Stimulated activated CD8-positive, alpha-beta memory T cell treated with anti-CD3 and anti-CD28 coated beads, Interleukin-15, amount 100 ng/mL, for 4 hours (primary cell): ENCODE measurements around the gene VAV2.

Experiments used
- DNase-seq, 2 donors: peaks; one replicate each; pipeline ENCODE4 v3.0.0-alpha.2; 2020; ENCODE audit warnings: low read depth in 2 of 2

VAV2 gene

GRCh38 chr9:133875131-133875530 lies 117.0 kb downstream of the VAV2 start:
- DNase-seq = no peak

DNA sequence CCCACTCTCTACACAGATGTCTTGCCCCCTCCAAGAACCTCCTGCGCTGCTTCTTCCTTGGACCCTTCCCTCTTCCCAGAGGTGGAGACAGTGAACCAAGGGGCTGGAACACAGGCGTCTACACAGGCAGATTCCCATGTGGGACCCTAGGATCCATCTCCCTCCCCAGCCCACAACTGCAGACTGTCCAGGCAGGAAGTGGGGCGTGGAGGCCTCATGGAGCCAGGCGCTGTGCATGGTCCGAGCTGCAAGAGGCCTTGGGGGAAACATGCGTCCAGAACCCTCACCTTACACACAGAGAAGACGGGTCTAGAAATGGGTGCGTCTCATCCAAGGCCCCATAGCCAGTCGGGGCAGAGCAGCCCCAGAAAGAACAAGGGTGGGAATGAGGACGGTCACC lies 117.5 kb downstream of the VAV2 start:
- no peak for DNase-seq

DNA sequence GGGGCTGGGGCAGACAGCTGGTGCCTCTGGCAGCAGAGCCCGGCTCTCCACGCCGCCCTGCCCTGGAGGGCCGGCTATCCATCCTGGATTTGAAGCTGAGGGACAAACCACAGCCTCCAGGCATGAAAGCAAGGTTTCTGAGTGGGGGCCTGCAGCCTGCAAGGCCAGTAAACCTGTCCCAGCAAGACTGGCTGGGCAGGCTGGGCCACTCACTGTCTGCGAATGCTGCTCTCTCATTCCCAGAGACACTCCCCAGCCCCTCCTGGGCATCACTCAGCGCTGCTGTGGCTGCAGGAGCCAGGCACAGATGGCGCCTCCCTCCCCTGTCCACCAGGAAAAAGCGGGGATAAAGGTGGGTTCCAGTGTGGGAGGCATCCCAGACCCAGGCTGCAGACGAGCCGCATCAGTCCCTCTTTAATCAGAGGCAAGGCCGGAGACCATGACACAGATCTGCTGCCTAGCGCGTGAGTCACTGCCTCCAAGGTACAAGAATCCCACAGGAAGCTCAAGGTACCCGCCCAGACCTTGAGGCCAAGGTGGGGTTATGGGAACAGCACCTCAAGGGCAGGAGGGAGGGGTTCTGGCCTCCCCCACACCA lies 118.0 kb downstream of the VAV2 start:
- DNase-seq = no peak

DNA sequence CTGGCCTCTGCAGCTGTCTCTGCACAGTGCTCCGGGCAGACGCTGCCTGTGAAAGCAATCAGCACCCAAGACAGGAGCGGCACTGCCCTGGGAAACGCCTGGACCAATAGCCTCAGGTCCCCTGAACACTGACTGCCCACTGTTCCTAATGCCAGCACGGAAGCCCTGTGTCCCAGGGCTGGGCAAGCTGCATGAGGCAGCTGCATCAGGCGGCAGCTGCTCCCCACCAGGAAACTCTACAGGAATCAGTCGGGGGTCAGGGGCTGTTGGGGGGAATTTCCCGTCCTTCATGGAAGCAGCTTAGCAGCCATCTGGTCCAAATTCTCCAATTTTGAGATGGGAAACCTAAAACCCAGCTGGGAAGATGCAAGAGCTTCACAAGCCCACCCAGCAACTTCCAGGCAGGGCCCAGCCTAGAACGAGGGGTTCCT lies 118.6 kb downstream of the VAV2 start:
- DNase-seq = no peak

GRCh38 chr9:133873009-133873408 lies 119.1 kb downstream of the VAV2 start:
- no peak for DNase-seq

DNA sequence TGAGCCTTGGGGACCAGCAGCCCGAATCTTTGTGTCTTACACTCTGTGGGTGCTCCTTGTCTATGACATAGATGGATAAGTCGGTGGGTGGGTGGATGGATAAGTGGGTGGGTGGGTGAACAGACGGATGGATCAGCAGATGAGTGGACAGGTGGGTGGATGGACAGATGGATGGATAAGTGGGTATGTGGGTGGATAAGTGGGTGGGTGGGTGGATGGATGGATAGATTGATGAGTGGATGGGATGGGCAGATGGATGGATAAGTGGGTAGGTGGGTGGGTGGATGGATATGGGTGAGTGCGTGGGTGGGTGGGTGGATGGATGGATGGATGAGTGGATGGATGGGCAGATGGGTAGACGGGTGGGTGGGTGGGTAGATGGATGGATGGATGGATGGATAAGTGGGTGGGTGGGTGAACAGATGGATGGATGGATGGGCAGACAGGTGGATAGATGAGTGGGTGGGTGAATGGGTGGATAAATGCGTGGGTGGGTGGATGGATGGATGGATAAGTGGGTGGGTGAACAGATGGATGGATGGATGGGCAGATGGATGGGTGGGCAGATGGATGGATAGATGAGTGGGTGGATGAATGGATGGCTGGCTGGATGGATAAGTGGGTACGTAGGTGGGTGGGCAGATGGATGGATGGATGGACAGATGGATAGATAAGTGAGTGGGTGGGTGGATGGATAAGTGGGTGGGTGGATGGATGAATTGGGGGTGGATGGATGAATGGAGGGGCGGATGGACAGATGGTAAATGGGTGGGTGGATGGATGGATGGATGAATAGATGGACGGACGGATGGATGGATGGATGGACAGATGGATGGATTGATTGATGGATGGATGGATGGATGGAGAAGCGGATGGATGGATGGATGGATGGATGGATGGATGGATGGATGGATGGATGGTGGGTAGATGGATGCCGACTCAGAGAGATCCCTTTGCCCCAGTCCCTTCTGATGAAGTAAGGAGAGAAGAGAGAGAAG lies 121.2 kb downstream of the VAV2 start:
- no peak for DNase-seq

DNA sequence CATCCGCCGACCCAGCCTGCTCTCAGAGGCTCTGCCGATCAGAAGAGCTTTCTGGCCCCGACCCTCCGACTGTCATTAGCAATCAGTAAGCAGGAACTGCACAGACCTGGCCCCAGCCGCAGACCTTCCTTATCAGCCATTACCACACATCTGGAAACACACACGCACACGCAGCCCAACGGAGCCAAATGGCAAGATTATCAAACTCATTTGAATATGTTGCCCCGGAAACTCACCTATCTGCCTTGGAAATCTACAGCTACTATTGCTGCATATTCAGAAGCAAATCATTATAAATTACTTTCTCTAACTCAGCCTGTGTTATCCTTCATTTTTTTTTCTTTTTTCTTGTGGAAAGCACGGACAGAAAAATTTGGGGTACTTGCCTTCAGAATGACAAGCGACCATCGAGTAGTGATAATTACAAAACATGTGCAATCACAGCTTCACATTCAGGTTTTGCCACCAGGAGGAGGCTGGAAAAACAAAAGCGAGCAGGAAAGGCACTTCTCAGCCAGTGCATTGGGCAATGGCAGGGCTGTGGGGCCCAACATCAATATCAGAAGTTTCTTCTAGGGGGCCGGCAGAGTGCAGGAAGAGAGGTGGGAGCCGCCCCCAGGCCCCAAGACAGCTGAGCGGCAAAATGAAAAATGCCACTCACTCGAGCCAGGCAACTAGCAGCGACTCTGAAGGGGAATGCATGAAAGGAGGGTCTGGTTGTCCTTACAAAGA lies 122.3 kb downstream of the VAV2 start:
- no peak for DNase-seq

DNA sequence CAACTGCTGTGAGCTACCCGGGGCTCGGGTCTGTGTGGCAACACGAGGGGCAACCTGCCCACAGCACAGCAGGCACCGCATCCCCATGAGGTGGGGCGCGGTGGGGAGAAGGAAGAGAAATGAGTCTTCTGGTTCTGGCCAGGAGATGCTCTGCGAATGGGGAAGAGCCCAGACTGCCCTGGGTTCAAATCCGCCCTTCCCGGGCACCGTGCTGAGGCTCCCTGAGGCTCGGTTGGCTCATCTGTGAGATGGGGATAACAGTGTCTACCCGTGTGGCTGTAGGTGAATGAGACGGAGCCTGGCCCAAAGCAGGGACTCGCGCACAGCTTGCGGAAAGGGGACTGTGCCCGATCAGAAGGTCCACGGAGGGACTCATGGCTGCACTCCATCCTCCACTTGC lies 123.9 kb downstream of the VAV2 start:
- no peak for DNase-seq

DNA sequence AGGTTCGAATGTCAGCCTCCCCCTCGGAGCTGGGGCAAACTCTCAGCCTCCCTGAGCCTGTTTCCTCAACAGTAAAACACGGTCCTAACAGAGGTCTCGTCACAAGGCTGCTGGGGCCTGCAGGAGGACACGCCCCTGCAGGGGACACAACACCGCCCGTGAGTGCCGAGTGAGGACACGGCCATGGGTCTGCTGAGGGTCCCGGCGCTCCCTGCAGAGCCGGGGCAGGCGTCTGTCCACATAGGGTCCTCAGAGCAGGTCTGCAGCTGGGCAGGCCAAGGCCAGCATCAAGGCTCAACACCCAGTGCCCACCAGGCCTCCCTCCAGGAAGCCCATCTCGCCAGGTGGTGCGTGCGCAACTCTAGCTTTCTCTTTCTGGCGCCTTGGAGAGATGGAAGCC lies 125.2 kb downstream of the VAV2 start:
- DNase-seq = no peak

- no peak for DNase-seq
These were observed 128.1 kb downstream of the VAV2 start for GRCh38 chr9:133864011-133864410.

GRCh38 chr9:133863257-133863592 lies 128.9 kb downstream of the VAV2 start:
- DNase-seq = no peak

GRCh38 chr9:133862585-133863256 lies 129.4 kb downstream of the VAV2 start:
- DNase-seq = no peak

- no peak for DNase-seq
These were observed 130.4 kb downstream of the VAV2 start for GRCh38 chr9:133861692-133862091.

GRCh38 chr9:133861086-133861485 lies 131.0 kb downstream of the VAV2 start:
- no peak for DNase-seq

DNA sequence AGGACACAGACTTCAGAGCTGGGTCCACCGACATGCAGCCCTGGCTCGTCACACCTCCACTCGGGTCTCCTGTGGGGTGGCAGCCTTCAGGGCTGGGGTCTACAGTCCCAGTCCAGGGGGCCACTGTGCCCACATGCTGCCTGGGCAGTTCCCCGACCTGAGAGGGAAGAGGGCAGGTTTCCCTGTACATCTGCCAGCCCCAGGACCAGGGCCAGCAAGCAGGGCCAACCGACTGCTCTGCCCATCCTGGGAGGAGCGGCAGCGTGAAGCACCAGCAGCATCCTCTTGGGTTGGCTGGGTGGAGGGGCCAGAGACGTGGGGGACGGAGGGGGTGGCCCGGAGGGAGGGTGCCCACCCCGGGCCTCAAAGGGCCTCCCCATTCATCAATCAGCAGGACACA lies 133.4 kb downstream of the VAV2 start:
- DNase-seq = no peak

DNA sequence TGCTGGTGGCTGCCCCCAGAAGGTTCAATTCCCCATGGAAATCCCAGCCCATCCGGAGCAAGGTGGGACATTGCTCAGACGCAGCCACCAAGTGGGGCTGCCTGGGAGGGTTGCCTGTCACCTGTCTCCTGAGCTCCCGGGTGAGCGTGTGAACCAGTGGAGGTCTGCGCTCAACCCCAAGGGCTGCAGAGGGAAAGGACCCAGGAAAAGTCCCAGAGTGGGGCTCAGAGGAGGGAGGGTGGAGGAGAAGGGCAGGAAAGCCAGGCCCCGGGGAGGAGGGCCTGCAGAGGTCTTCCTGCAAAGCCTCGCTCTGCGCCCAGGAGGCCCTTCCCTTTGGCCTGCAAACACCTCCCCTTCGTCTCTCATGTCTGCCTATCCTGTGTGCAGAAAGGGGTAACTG lies 134.5 kb downstream of the VAV2 start:
- no peak for DNase-seq

DNA sequence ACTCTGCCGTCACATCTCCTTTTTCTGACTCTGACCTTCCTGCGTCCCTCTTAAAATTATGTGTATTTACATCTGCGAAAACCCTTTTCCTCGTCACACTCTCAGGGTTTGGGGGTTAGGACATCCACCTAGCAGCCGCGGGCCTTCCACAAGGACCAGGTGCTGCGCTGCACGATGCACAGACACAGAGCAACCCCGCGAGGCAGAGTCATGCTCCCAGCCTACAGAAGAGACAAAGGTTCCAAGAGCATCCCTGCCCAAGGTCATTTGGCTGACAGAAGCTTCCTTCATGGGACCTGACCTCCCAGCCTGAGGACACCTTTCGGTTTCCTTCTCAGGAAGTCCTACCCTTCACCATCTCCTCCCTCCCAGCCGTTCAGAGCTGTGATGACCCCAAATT lies 135.3 kb downstream of the VAV2 start:
- DNase-seq = no peak

- DNase-seq = no peak
These were observed 136.2 kb downstream of the VAV2 start for GRCh38 chr9:133855802-133856521.

DNA sequence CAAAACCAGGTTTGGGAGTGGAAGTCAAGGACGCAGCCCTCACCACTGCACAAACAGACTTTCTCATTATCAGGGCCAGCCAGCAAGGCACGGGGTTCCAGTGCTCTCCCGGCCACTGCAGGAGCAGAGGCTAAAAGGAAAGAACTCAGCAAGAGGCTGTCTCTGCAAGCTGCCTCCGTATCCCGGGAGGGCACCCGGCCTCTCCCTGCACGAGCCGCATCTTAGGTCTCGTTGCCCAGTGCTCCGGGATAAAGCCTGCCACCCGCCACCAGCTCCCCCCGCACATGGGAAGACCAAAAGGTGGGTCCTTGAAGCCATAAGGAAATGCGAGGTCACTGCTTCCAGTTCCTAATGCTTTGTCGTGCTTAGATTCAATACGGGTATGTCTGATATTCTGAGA lies 136.8 kb downstream of the VAV2 start:
- no peak for DNase-seq

GRCh38 chr9:133854765-133855164 lies 137.4 kb downstream of the VAV2 start:
- no peak for DNase-seq

DNA sequence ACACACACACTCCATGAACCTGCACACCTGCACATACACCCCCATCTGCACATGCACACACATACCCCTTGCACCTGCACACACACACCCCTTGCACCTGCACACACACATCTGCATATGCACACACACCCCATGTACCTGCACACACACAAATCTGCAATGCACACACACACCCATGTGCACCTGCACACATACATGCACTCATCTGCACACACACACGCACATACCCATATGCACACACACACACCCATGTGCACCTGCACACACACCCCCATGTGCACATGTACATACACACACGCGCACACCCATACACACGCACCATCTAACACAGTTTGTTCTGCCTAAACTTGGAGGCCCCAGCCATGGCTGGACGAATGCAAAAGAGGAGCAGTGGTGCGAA lies 138.1 kb downstream of the VAV2 start:
- no peak for DNase-seq
